GM12864 (cell line): ENCODE results near the gene CACNA1C.

Experiments used
- DNase-seq: peaks from one replicate; pipeline ENCODE4 v3.0.0-alpha.2; 2011; ENCODE audit warnings: low read depth
- H3K4me3 ChIP-seq: 2 replicates; pipeline ENCODE4 v1.5.1; 2011; ENCODE audit warnings: mild to moderate bottlenecking, low read depth, low read length, control low read depth
- TF ChIP-seq, protein P1 (sequence below): IDR thresholded peaks from 2 replicates; pipeline ENCODE4 v1.5.1; 2011; ENCODE audit warnings: low read depth, mild to moderate bottlenecking, moderate library complexity, low read length, control low read depth, inconsistent platforms; ENCODE audit errors: missing control alignments

CACNA1C gene

GRCh38 chr12:2413999-2414792, 361.4 kb downstream of the CACNA1C start:
- no peak for DNase-seq
- TF ChIP-seq, protein P1, sequence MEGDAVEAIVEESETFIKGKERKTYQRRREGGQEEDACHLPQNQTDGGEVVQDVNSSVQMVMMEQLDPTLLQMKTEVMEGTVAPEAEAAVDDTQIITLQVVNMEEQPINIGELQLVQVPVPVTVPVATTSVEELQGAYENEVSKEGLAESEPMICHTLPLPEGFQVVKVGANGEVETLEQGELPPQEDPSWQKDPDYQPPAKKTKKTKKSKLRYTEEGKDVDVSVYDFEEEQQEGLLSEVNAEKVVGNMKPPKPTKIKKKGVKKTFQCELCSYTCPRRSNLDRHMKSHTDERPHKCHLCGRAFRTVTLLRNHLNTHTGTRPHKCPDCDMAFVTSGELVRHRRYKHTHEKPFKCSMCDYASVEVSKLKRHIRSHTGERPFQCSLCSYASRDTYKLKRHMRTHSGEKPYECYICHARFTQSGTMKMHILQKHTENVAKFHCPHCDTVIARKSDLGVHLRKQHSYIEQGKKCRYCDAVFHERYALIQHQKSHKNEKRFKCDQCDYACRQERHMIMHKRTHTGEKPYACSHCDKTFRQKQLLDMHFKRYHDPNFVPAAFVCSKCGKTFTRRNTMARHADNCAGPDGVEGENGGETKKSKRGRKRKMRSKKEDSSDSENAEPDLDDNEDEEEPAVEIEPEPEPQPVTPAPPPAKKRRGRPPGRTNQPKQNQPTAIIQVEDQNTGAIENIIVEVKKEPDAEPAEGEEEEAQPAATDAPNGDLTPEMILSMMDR: no peak
- no peak overlapping the region for H3K4me3 ChIP-seq

DNA sequence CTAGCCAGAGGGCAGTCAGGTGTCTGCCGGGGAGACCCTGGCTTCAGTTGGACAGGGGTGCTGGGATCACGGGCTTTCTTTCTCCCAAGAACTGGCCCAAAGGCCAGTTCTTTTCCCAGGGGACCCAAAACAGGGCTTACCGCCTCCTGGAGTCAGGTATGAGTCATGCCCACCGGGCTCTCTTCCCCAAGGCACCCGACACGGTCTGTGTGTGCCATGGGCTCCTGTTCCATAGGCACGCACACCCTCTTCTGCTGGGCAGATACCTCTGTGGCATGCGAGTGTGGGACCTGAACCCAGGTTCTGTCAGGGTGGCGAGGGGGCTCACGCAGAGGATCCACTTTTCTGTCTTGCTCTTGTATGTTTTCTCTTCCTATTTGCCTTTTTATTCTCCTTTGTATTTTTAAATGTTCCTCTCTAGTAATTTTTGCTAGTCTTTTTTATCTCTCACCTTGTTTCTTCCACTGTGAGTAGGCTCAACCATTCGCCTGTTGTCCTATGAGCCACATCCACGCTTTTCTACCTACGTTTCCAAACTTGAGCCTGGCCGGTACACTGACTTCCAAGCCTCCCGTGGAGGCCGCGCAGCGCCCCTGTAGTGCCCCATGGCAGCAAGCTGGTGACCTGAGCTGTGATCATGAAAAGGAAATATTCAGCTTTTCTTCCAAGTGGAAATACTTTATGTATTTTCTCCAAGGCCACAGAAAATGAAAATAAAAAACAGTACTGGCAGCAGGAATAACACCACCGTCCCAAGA, 362.2 kb downstream of the CACNA1C start:
- H3K4me3 ChIP-seq: no peak overlapping the region
- no peak for DNase-seq
- TF ChIP-seq, protein P1: no peak

GRCh38 chr12:2415568-2415944, 362.8 kb downstream of the CACNA1C start:
- H3K4me3 ChIP-seq: no peak overlapping the region
- TF ChIP-seq, protein P1: no peak
- no peak for DNase-seq

- TF ChIP-seq, protein P1: no peak
- no peak overlapping the region for H3K4me3 ChIP-seq
- DNase-seq: no peak
Observed at GRCh38 chr12:2416158-2416557, 363.4 kb downstream of the CACNA1C start.

DNA sequence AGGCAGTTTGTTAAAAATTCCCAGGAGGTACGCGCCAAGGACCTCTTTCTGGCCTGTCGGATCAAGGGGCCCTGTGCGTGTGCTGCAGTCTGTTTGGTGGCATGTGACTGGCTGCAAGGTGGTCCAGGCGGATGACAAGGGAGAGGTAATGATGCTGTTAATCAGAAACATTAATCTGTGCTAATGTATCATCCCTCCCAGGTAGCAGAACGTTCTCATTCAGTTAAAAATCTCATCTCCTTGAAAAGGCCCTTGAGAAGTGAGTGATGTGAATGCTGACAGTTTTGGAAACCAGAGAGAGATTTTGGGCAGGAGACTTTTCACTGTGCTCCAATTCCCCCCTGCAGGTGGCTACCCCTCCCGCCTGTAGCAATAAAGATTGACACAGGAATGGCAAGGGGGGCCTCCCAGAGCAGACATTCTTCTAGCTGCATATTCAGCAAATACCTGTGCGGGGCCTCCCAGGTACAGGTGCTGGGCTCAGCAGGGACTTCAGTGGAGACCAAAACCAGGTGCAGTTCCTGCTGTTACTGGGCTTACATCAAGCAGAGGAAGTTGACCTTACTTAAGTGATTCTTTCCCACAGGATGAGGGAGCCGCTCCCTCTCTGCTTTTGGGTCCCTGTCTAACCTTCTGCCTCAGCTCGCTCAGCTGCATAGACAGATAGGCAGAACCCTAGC, 364.8 kb downstream of the CACNA1C start:
- H3K4me3 ChIP-seq: no peak overlapping the region
- TF ChIP-seq, protein P1: no peak
- DNase-seq: no peak

DNA sequence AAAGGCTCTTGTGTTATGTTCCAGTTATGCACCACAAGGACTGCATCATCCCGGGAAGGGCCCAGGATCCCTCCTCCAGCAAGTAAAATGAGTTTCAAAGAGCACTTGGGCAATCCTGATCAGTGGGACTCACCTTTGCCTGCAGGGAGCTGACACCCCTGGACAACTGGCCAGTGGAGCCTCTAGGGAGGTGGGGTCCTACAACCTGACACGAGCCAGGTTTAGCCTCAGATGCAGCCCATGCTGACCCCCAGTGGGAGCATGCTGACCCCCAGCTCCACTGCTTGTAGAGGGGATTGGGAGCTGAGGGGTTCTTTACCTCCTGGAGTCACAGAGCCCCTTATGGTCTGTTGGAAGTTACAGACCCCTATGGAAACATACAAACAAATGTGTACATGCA, 365.8 kb downstream of the CACNA1C start:
- TF ChIP-seq, protein P1: no peak
- no peak overlapping the region for H3K4me3 ChIP-seq
- DNase-seq: no peak
